ENCODE results near the gene LGALS3BP. TPM values are rescaled to one million over a fixed set of nuclear protein-coding genes. Genes with fewer than 3 reads are reported as not detected.

Gene LGALS3BP
- total and polyA plus RNA-seq, 12 donors: 196 to 852 (median 545) TPM

GRCh38 chr17:78993241-78993956, 13.7 kb upstream of the LGALS3BP start:
- intact Hi-C loops (cut with DNase I): loop anchor here in 2 of 10 donors (10.0 kb wide), 2 partner anchors 51 to 401 kb away; no protein-coding TSS in a partner anchor
- peak; percentile 62 to 88 (median 78) for TF ChIP-seq CTCF (IDR thresholded peaks at IDR 0.05)
- 75 to 77% methylated on average over 49 of the region's 49 CpGs for WGBS, 2 donors

GRCh38 chr17:78992542-78993212, 13.0 kb upstream of the LGALS3BP start:
- 73 to 87% methylated on average over 12 of the region's 12 CpGs for WGBS, 2 donors
- DNase-seq: peak in 1 of 2 donors; percentile 3
- Histone ChIP-seq H3K4me1 (peaks cover 0 to 35% (median 17%) of the 10 kb centered on the region in 9 donors), H3K9me3 (no peaks in the 10 kb centered on the region), H3K4me3 (no peak overlapping the region), H3K36me3 (peaks cover 0 to 85% (median 20%) of the 10 kb centered on the region in 9 donors), H3K27ac (peak overlapping the region in 1 of 10 donors; percentile 3), H3K27me3 (no peaks in the 10 kb centered on the region)
- TF ChIP-seq CTCF (IDR thresholded peaks at IDR 0.05): no peak
- intact Hi-C loops (cut with DNase I): loop anchor here in 2 of 10 donors (10.0 kb wide), 2 partner anchors 52 to 402 kb away; no protein-coding TSS in a partner anchor
- ATAC-seq: no peak

More at GRCh38 chr17:78993241-78993956, 13.7 kb upstream of the LGALS3BP start:
- Histone ChIP-seq H3K4me3 (no peak overlapping the region), H3K36me3 (peaks cover 0 to 92% (median 20%) of the 10 kb centered on the region in 9 donors), H3K27ac (peak overlapping the region in 2 of 10 donors; percentile 3 to 35), H3K27me3 (no peaks in the 10 kb centered on the region), H3K4me1 (peaks cover 4 to 35% (median 15%) of the 10 kb centered on the region in 9 donors), H3K9me3 (no peaks in the 10 kb centered on the region)
- DNase-seq (peak; percentile 36 to 53), ATAC-seq (peak in 6 of 8 donors; percentile 43 to 59 (median 50))

GRCh38 chr17:78991906-78992532, 12.3 kb upstream of the LGALS3BP start:
- ATAC-seq (no peak), DNase-seq (peak in 1 of 2 donors; percentile 3)
- no peaks in the 10 kb centered on the region for H3K9me3 ChIP-seq
- 93% methylated on average over 22 of the region's 22 CpGs for WGBS, 2 donors
- H3K4me3 ChIP-seq: no peak overlapping the region
- peaks cover 0 to 41% (median 23%) of the 10 kb centered on the region in 9 donors for H3K4me1 ChIP-seq
- TF ChIP-seq CTCF (IDR thresholded peaks at IDR 0.05): no peak
- intact Hi-C loops (cut with DNase I): loop anchor here in 2 of 10 donors (10.0 kb wide), 2 partner anchors 53 to 403 kb away; no protein-coding TSS in a partner anchor
- H3K36me3 ChIP-seq: peaks cover 0 to 78% (median 14%) of the 10 kb centered on the region in 9 donors
- no peaks in the 10 kb centered on the region for H3K27me3 ChIP-seq
- no peak overlapping the region for H3K27ac ChIP-seq

Data from heart right ventricle (tissue), 16 donors.